Astrocyte (in vitro differentiated cells and primary cell): ENCODE data around the gene C11orf71.

ENCODE experiments used
- CTCF ChIP-seq: IDR thresholded peaks from 2 replicates; pipeline ENCODE4 v1.5.1; 2011; ENCODE audit warnings: low read depth, mild to moderate bottlenecking, inconsistent platforms, low read length, moderate library complexity; ENCODE audit not compliant: insufficient read depth
- EZH2 ChIP-seq: IDR thresholded peaks from 2 replicates; pipeline ENCODE4 v1.6.1; 2012; ENCODE audit warnings: mild to moderate bottlenecking, low read length, inconsistent platforms; ENCODE audit not compliant: insufficient read depth

- TF ChIP-seq CTCF (no peak), EZH2 (no peak)
Measured at GRCh38 chr11:114368918-114369680, 31.2 kb downstream of the C11orf71 start.
